Measurements from ENCODE around the gene CCDC167. TPM values are rescaled to one million over a fixed set of nuclear protein-coding genes. Genes with fewer than 3 reads are reported as not detected.

Gene CCDC167
- total RNA-seq, 1 experiment from 2014 or later: 32.3 TPM

- Mint-ChIP-seq H3K27me3 (ENCODE audit: insufficient read depth, unreplicated experiment) (no peaks in the 10 kb centered on the region), H3K4me1 (ENCODE audit: low read depth, unreplicated experiment) (no peaks in the 10 kb centered on the region), H3K27ac (ENCODE audit: unreplicated experiment) (no peak overlapping the region), H3K4me3 (ENCODE audit: unreplicated experiment) (no peak overlapping the region), H3K36me3 (ENCODE audit: insufficient read depth, unreplicated experiment) (peaks cover 32% of the 10 kb centered on the region), H3K9me3 (ENCODE audit: unreplicated experiment) (no peaks in the 10 kb centered on the region)
- Histone ChIP-seq H3K4me1 (no peaks in the 10 kb centered on the region), H3K27me3 (replicated peaks; ENCODE audit: control insufficient read depth, insufficient read depth, low read length) (no peaks in the 10 kb centered on the region), H3K4me3 (ENCODE audit: low read depth, low read length) (no peak overlapping the region), H3K36me3 (ENCODE audit: control insufficient read depth, insufficient read depth, low read length) (peaks cover 5% of the 10 kb centered on the region), H3K9me3 (no peaks in the 10 kb centered on the region)
- DNase-seq: no peak
- BruUV-seq (replicated peaks): no TSS peak
- no peak for TF ChIP-seq CTCF (IDR thresholded peaks at IDR 0.05; ENCODE audit: insufficient read depth in 1 of 2, low read depth in 1 of 2, low read length in 1 of 2, severe bottlenecking in 1 of 2, unreplicated experiment in 1 of 2)
- intact Hi-C loops (cut with micrococcal nuclease; ENCODE audit: unreplicated experiment): no loop called here
- ChIA-PET CTCF (no interaction called here), POLR2A (no interaction called here)
These were observed 25.4 kb downstream of the CCDC167 start for GRCh38 chr6:37474316-37474715.

- Histone ChIP-seq H3K4me3 (ENCODE audit: low read depth, low read length) (no peak overlapping the region), H3K4me1 (no peaks in the 10 kb centered on the region), H3K27me3 (replicated peaks; ENCODE audit: control insufficient read depth, insufficient read depth, low read length) (no peaks in the 10 kb centered on the region), H3K36me3 (ENCODE audit: control insufficient read depth, insufficient read depth, low read length) (peaks cover 4% of the 10 kb centered on the region), H3K9me3 (no peaks in the 10 kb centered on the region)
- intact Hi-C loops (cut with micrococcal nuclease; ENCODE audit: unreplicated experiment): no loop called here
- POLR2A ChIA-PET: no interaction called here
- Mint-ChIP-seq H3K4me1 (ENCODE audit: low read depth, unreplicated experiment) (no peaks in the 10 kb centered on the region), H3K27ac (ENCODE audit: unreplicated experiment) (no peak overlapping the region), H3K9me3 (ENCODE audit: unreplicated experiment) (no peaks in the 10 kb centered on the region), H3K27me3 (ENCODE audit: insufficient read depth, unreplicated experiment) (no peaks in the 10 kb centered on the region), H3K4me3 (ENCODE audit: unreplicated experiment) (no peak overlapping the region), H3K36me3 (ENCODE audit: insufficient read depth, unreplicated experiment) (peaks cover 32% of the 10 kb centered on the region)
- no peak for DNase-seq
- no TSS peak for BruUV-seq (replicated peaks)
- CTCF ChIA-PET: no interaction called here
- no peak for TF ChIP-seq CTCF (IDR thresholded peaks at IDR 0.05; ENCODE audit: insufficient read depth in 1 of 2, low read depth in 1 of 2, low read length in 1 of 2, severe bottlenecking in 1 of 2, unreplicated experiment in 1 of 2)
These were observed 26.2 kb downstream of the CCDC167 start for GRCh38 chr6:37473364-37474095.

- Mint-ChIP-seq H3K27ac (ENCODE audit: unreplicated experiment) (no peak overlapping the region), H3K27me3 (ENCODE audit: insufficient read depth, unreplicated experiment) (no peaks in the 10 kb centered on the region), H3K4me3 (ENCODE audit: unreplicated experiment) (no peak overlapping the region), H3K4me1 (ENCODE audit: low read depth, unreplicated experiment) (no peaks in the 10 kb centered on the region), H3K36me3 (ENCODE audit: insufficient read depth, unreplicated experiment) (peaks cover 43% of the 10 kb centered on the region), H3K9me3 (ENCODE audit: unreplicated experiment) (no peaks in the 10 kb centered on the region)
- no peak overlapping the region for H3K4me3 ChIP-seq (ENCODE audit: low read depth, low read length)
- no peaks in the 10 kb centered on the region for H3K4me1 ChIP-seq
- intact Hi-C loops (cut with micrococcal nuclease; ENCODE audit: unreplicated experiment): no loop called here
- POLR2A ChIA-PET: no interaction called here
- H3K36me3 ChIP-seq (ENCODE audit: control insufficient read depth, insufficient read depth, low read length): peaks cover 4% of the 10 kb centered on the region
- BruUV-seq (replicated peaks): no TSS peak
- no peaks in the 10 kb centered on the region for H3K27me3 ChIP-seq (replicated peaks; ENCODE audit: control insufficient read depth, insufficient read depth, low read length)
- TF ChIP-seq CTCF (IDR thresholded peaks at IDR 0.05; ENCODE audit: insufficient read depth in 1 of 2, low read depth in 1 of 2, low read length in 1 of 2, severe bottlenecking in 1 of 2, unreplicated experiment in 1 of 2): no peak
- CTCF ChIA-PET: interaction anchor here (0.7 kb wide), 1 partner anchor 1409 kb away, joined by 3 read pairs; no protein-coding TSS in a partner anchor
- DNase-seq: no peak
- no peaks in the 10 kb centered on the region for H3K9me3 ChIP-seq
These were observed 32.0 kb downstream of the CCDC167 start for GRCh38 chr6:37467718-37468117.

All from Caco-2 (cell line).